HEK293 (cell line): Measurements from ENCODE around the gene RBFOX2.

Experiments
- CTCF ChIA-PET: fragments of 350-600 bp; formaldehyde crosslinking; extraction: SDS; loops from one replicate; lab custom pipeline; 2021; ENCODE audit warnings: antibody characterized with exemption; lab: Yijun Ruan, JAX
- POLR2A ChIA-PET: fragments of 300-600 bp; formaldehyde crosslinking; extraction: SDS; loops from one replicate; lab custom pipeline; 2020; ENCODE audit warnings: antibody characterized with exemption, inconsistent platforms; lab: Yijun Ruan, JAX
- H3K27ac ChIP-seq: fragments of 200-500 bp; sonication (Bioruptor generic); 2 replicates; pipeline ENCODE4 v1.5.1; 2014; ENCODE audit warnings: low read depth, low read length, control low read depth, inconsistent platforms; ENCODE audit errors: extremely low read depth
- H3K36me3 ChIP-seq, 2 experiments: fragments of 200-500 bp in 1 of 2; sonication (Bioruptor generic) in 1 of 2; 1 replicate in 1 of 2; 2 replicates in 1 of 2; pipeline ENCODE4 v1.5.1; 2014 to 2017; ENCODE audit warnings: inconsistent platforms in 2 of 2, low read length in 2 of 2; ENCODE audit not compliant: control insufficient read depth in 2 of 2, insufficient read depth in 1 of 2
- H3K4me1 ChIP-seq: fragments of 200-500 bp; sonication (Bioruptor generic); 2 replicates; pipeline ENCODE4 v1.5.1; 2014; ENCODE audit warnings: mild to moderate bottlenecking, low read length, inconsistent platforms; ENCODE audit not compliant: control insufficient read depth, insufficient read depth
- H3K4me3 ChIP-seq: 2 replicates; pipeline ENCODE4 v1.5.1; 2011; ENCODE audit warnings: low read depth, mild to moderate bottlenecking, control low read depth, low read length, moderate library complexity
- H3K9me3 ChIP-seq: fragments of 200-500 bp; sonication (Bioruptor generic); 2 replicates; pipeline ENCODE4 v1.5.1; 2014; ENCODE audit warnings: low read depth, low read length, inconsistent platforms; ENCODE audit not compliant: control insufficient read depth, insufficient read depth
- FEZF1 ChIP-seq: fragments of 450-650 bp; formaldehyde crosslinking; IDR thresholded peaks from 2 replicates; pipeline ENCODE4 v1.5.1; 2016; ENCODE audit warnings: missing biosample characterization, missing genetic modification characterization
- GFI1B ChIP-seq: fragments of 450-650 bp; formaldehyde crosslinking; IDR thresholded peaks from 2 replicates; pipeline ENCODE4 v1.5.1; 2016; ENCODE audit warnings: missing biosample characterization, missing genetic modification characterization
- HOXC10 ChIP-seq: sonication (generic); formaldehyde crosslinking; IDR thresholded peaks from 2 replicates; pipeline ENCODE4 v1.8.1; 2023; ENCODE audit warnings: mild to moderate bottlenecking, missing genetic modification reagents
- MEIS1 ChIP-seq: sonication (generic); formaldehyde crosslinking; IDR thresholded peaks from 2 replicates; pipeline ENCODE4 v1.8.1; 2022; ENCODE audit warnings: missing genetic modification reagents, mild to moderate bottlenecking, borderline replicate concordance
- OSR2 ChIP-seq: fragments of 450-650 bp; formaldehyde crosslinking; IDR thresholded peaks from 2 replicates; pipeline ENCODE4 v1.5.1; 2016; ENCODE audit warnings: missing biosample characterization, missing genetic modification characterization
- PBX3 ChIP-seq: sonication (generic); formaldehyde crosslinking; IDR thresholded peaks from 2 replicates; pipeline ENCODE4 v1.8.1; 2022; ENCODE audit warnings: mild to moderate bottlenecking, moderate library complexity, missing genetic modification reagents
- SCRT2 ChIP-seq: fragments of 450-650 bp; formaldehyde crosslinking; IDR thresholded peaks from 2 replicates; pipeline ENCODE4 v1.5.1; 2016; ENCODE audit warnings: missing biosample characterization, missing genetic modification characterization
- SETDB1 ChIP-seq: IDR thresholded peaks from one replicate; pipeline ENCODE4 v1.6.1; 2017; ENCODE audit warnings: mild to moderate bottlenecking, low read length, moderate library complexity, mixed read lengths; ENCODE audit not compliant: insufficient read length
- TCF7L2 ChIP-seq: IDR thresholded peaks from 2 replicates; pipeline ENCODE4 v1.6.1; 2011; ENCODE audit warnings: low read depth, mild to moderate bottlenecking, inconsistent platforms, low read length, moderate library complexity, borderline replicate concordance
- TRIM28 ChIP-seq: IDR thresholded peaks from 2 replicates; pipeline ENCODE4 v1.6.1; 2011; ENCODE audit warnings: low read length, control low read depth, borderline replicate concordance
- ZBTB48 ChIP-seq: fragments of 450-650 bp; formaldehyde crosslinking; IDR thresholded peaks from 2 replicates; pipeline ENCODE4 v1.5.1; 2016; ENCODE audit warnings: missing biosample characterization, missing genetic modification characterization
- ZBTB6 ChIP-seq: fragments of 450-650 bp; formaldehyde crosslinking; IDR thresholded peaks from 2 replicates; pipeline ENCODE4 v1.5.1; 2017; ENCODE audit warnings: missing biosample characterization, missing genetic modification characterization
- ZNF155 ChIP-seq: fragments of 450-650 bp; formaldehyde crosslinking; IDR thresholded peaks from 2 replicates; pipeline ENCODE4 v1.5.1; 2016; ENCODE audit warnings: missing biosample characterization, missing genetic modification characterization
- ZNF169 ChIP-seq: fragments of 450-650 bp; formaldehyde crosslinking; IDR thresholded peaks from 2 replicates; pipeline ENCODE4 v1.5.1; 2016; ENCODE audit warnings: missing biosample characterization, missing genetic modification characterization
- ZNF2 ChIP-seq: fragments of 450-650 bp; formaldehyde crosslinking; IDR thresholded peaks from 2 replicates; pipeline ENCODE4 v1.5.1; 2016; ENCODE audit warnings: missing biosample characterization, missing genetic modification characterization
- ZNF223 ChIP-seq: fragments of 450-650 bp; formaldehyde crosslinking; IDR thresholded peaks from 2 replicates; pipeline ENCODE4 v1.5.1; 2016; ENCODE audit warnings: missing biosample characterization, missing genetic modification characterization
- ZNF302 ChIP-seq: fragments of 450-650 bp; formaldehyde crosslinking; IDR thresholded peaks from 2 replicates; pipeline ENCODE4 v1.5.1; 2016; ENCODE audit warnings: missing biosample characterization, missing genetic modification characterization, low read depth
- ZNF335 ChIP-seq: fragments of 450-650 bp; formaldehyde crosslinking; conservative IDR thresholded peaks from 2 replicates; pipeline ENCODE4 v1.5.1; 2016; ENCODE audit warnings: missing biosample characterization, missing genetic modification characterization
- ZNF362 ChIP-seq: fragments of 450-650 bp; formaldehyde crosslinking; IDR thresholded peaks from 2 replicates; pipeline ENCODE4 v1.5.1; 2016; ENCODE audit warnings: missing biosample characterization, missing genetic modification characterization
- ZNF37A ChIP-seq: fragments of 450-650 bp; IDR thresholded peaks from 2 replicates; pipeline ENCODE4 v1.5.1; 2018; ENCODE audit warnings: missing biosample characterization, missing genetic modification characterization
- ZNF391 ChIP-seq: fragments of 450-650 bp; formaldehyde crosslinking; IDR thresholded peaks from 2 replicates; pipeline ENCODE4 v1.5.1; 2016; ENCODE audit warnings: low read depth, missing biosample characterization, missing genetic modification characterization, borderline replicate concordance
- ZNF558 ChIP-seq: fragments of 450-650 bp; formaldehyde crosslinking; IDR thresholded peaks from 2 replicates; pipeline ENCODE4 v1.5.1; 2016; ENCODE audit warnings: missing biosample characterization, missing genetic modification characterization
- ZNF561 ChIP-seq: fragments of 450-650 bp; IDR thresholded peaks from 2 replicates; pipeline ENCODE4 v1.5.1; 2018; ENCODE audit warnings: missing biosample characterization, missing genetic modification characterization, borderline replicate concordance
- ZNF621 ChIP-seq: fragments of 450-650 bp; formaldehyde crosslinking; IDR thresholded peaks from 2 replicates; pipeline ENCODE4 v1.5.1; 2017; ENCODE audit warnings: missing biosample characterization, missing genetic modification characterization
- ZNF670 ChIP-seq: fragments of 450-650 bp; formaldehyde crosslinking; IDR thresholded peaks from 2 replicates; pipeline ENCODE4 v1.5.1; 2016; ENCODE audit warnings: missing biosample characterization, missing genetic modification characterization, low read depth
- ZXDB ChIP-seq: fragments of 450-650 bp; formaldehyde crosslinking; IDR thresholded peaks from 2 replicates; pipeline ENCODE4 v1.5.1; 2016; ENCODE audit warnings: missing biosample characterization, missing genetic modification characterization
- TF ChIP-seq, protein P1 (sequence below): fragments of 450-650 bp; formaldehyde crosslinking; IDR thresholded peaks from 2 replicates; pipeline ENCODE4 v1.5.1; 2016; ENCODE audit warnings: missing biosample characterization, missing genetic modification characterization
- TF ChIP-seq, protein P2 (sequence below): fragments of 450-650 bp; formaldehyde crosslinking; IDR thresholded peaks from 2 replicates; pipeline ENCODE4 v1.5.1; 2016; ENCODE audit warnings: missing biosample characterization, missing genetic modification characterization, borderline replicate concordance

The RBFOX2 gene

GRCh38 chr22:35900483-35901168 lies 128.0 kb downstream of the RBFOX2 start:
- no peak overlapping the region for H3K4me3 ChIP-seq
- no peaks in the 10 kb centered on the region for H3K9me3 ChIP-seq
- H3K27ac ChIP-seq, result peak overlapping the region; percentile 27; the same call in 1 of the 2 replicates
- ChIA-PET CTCF (interaction anchor here (0.7 to 1.6 kb wide), 3 partner anchors 14 to 142 kb away, joined by 3 to 6 read pairs (median 3); no protein-coding TSS in a partner anchor), POLR2A (interaction anchor here (0.6 kb wide), 1 partner anchor 22 kb away, joined by 3 read pairs; no protein-coding TSS in a partner anchor)
- H3K4me1 ChIP-seq, result peaks cover 38% of the 10 kb centered on the region
- no peaks in the 10 kb centered on the region for H3K36me3 ChIP-seq
- TF ChIP-seq HOXC10 (CRISPR knock-in tag) (no peak), PBX3 (CRISPR knock-in tag) (no peak), ZNF223 (tag by site-specific recombination) (no peak), ZNF621 (tag by site-specific recombination) (no peak), ZNF335 (no peak), ZNF558 (tag by site-specific recombination) (no peak), ZBTB6 (tag by site-specific recombination) (no peak), TRIM28 (no peak), ZNF155 (tag by site-specific recombination) (no peak), ZNF561 (tag by site-specific recombination) (no peak), ZNF391 (tag by site-specific recombination) (no peak), TCF7L2 (peak; percentile 56; the same call in 1 of the 2 replicates), ZNF2 (tag by site-specific recombination) (no peak), ZXDB (no peak), OSR2 (tag by site-specific recombination) (peak; percentile 76), ZBTB48 (peak; percentile 80), SETDB1 (no peak), ZNF362 (tag by site-specific recombination) (no peak), ZNF37A (tag by site-specific recombination) (no peak), ZNF169 (tag by site-specific recombination) (no peak), ZNF302 (no peak), FEZF1 (tag by site-specific recombination) (peak; percentile 22; the same call in 1 of the 2 replicates), ZNF670 (tag by site-specific recombination) (no peak), GFI1B (tag by site-specific recombination) (no peak), MEIS1 (CRISPR knock-in tag) (no peak), SCRT2 (tag by site-specific recombination) (no peak)
- TF ChIP-seq, protein P1, sequence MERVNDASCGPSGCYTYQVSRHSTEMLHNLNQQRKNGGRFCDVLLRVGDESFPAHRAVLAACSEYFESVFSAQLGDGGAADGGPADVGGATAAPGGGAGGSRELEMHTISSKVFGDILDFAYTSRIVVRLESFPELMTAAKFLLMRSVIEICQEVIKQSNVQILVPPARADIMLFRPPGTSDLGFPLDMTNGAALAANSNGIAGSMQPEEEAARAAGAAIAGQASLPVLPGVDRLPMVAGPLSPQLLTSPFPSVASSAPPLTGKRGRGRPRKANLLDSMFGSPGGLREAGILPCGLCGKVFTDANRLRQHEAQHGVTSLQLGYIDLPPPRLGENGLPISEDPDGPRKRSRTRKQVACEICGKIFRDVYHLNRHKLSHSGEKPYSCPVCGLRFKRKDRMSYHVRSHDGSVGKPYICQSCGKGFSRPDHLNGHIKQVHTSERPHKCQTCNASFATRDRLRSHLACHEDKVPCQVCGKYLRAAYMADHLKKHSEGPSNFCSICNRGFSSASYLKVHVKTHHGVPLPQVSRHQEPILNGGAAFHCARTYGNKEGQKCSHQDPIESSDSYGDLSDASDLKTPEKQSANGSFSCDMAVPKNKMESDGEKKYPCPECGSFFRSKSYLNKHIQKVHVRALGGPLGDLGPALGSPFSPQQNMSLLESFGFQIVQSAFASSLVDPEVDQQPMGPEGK (tag by site-specific recombination), result 0 out of 2 replicates have a peak, but pooled peaks have one; percentile 13
- TF ChIP-seq, protein P2, sequence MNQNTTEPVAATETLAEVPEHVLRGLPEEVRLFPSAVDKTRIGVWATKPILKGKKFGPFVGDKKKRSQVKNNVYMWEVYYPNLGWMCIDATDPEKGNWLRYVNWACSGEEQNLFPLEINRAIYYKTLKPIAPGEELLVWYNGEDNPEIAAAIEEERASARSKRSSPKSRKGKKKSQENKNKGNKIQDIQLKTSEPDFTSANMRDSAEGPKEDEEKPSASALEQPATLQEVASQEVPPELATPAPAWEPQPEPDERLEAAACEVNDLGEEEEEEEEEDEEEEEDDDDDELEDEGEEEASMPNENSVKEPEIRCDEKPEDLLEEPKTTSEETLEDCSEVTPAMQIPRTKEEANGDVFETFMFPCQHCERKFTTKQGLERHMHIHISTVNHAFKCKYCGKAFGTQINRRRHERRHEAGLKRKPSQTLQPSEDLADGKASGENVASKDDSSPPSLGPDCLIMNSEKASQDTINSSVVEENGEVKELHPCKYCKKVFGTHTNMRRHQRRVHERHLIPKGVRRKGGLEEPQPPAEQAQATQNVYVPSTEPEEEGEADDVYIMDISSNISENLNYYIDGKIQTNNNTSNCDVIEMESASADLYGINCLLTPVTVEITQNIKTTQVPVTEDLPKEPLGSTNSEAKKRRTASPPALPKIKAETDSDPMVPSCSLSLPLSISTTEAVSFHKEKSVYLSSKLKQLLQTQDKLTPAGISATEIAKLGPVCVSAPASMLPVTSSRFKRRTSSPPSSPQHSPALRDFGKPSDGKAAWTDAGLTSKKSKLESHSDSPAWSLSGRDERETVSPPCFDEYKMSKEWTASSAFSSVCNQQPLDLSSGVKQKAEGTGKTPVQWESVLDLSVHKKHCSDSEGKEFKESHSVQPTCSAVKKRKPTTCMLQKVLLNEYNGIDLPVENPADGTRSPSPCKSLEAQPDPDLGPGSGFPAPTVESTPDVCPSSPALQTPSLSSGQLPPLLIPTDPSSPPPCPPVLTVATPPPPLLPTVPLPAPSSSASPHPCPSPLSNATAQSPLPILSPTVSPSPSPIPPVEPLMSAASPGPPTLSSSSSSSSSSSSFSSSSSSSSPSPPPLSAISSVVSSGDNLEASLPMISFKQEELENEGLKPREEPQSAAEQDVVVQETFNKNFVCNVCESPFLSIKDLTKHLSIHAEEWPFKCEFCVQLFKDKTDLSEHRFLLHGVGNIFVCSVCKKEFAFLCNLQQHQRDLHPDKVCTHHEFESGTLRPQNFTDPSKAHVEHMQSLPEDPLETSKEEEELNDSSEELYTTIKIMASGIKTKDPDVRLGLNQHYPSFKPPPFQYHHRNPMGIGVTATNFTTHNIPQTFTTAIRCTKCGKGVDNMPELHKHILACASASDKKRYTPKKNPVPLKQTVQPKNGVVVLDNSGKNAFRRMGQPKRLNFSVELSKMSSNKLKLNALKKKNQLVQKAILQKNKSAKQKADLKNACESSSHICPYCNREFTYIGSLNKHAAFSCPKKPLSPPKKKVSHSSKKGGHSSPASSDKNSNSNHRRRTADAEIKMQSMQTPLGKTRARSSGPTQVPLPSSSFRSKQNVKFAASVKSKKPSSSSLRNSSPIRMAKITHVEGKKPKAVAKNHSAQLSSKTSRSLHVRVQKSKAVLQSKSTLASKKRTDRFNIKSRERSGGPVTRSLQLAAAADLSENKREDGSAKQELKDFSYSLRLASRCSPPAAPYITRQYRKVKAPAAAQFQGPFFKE (tag by site-specific recombination), result no peak
